Hematopoietic multipotent progenitor cell treated with erythropoietin and hydrocortisone succinate and interleukin-3 and kit ligand, for 8 days (in vitro differentiated cells): ENCODE results near the gene FBXO44.

Experiments
- DNase-seq: peaks from one replicate; pipeline ENCODE4 v3.0.0-alpha.2; 2015

FBXO44 gene

DNA sequence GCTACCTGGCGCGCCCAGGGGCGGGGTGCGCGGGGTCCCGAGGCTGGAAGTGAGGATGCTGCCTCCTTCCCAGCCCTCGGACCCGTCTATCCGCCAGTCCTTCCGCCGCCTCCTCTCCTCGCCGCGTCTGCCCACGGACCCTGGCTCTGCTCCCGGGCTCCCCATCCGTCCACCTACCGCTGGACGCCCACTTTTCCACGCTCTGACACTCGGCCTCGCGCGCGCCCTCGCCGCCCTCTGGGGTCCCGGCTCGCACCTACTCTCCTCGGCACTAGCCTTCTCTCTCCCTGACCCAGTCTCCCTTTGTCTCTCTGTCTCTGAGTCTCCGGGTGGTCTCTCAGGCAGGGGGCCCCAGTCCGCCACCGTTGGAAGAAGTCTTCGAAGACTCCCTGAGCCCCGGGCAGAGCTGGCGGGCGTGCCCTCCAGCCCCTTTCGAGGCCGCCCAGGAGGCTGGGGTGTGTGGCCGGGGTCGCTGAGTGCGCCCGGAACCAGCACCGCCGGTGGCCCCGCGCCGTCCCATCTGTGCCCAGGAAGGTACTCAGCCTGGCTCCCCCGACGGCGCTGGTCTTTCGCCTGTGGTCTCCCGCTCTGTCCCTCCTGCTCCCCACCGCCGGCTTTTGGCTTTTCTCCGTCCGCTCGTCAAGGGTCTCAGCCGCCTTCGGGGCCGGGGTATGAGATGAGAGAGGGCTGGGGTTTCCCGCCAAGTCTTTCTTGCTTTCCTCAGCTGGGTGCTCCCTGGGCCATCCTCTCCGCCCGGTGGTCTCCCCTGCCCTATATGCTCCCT is 37.4 kb downstream of the FBXO44 start:
- no peak for DNase-seq

DNA sequence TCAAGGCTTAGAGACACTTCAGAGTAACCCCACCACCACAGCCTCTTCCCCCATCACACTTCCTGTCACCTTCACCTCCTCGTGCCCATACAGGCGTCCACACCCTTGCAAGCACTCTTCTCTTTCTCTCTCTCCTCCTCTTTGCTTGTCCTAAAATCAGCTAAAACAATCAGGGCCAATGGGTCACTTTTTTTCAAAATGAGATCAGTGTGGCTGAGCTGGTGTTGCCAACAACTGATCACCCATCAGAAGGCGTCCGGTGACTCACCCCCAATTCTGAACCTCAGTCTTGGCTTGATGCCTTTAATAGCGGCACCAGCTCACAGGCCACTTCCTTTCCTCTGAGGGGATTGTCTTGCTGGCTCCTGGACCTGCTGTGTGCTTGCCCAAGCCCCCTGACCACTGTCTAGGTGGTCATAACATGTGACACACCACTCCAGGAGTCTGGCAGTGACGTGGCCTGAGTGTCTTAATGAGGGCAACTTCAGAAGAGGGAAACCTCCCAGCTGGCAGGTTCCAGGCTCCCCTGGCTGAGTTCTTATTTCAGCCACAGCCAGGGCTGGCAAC is 38.4 kb downstream of the FBXO44 start:
- peak; percentile 73 for DNase-seq

DNA sequence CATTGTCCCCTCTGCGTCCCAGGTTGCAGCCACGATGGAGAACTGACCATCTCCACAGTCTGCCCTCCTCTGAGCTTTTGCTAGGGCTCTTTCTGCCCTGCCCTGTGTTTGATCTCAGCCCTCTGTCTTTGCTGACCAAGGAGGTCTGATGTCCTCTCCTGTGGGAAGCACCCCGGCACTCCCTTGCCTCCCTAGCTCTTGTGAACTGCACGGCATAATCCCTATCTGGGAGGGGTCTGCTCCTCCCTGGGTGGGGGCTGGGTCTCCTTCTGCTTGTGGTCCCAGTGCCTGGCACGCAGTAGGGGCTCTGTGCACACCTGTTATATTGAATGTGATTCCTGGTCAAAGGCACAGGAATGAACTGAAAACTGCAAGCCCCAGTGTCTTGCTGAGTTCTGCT is 39.2 kb downstream of the FBXO44 start:
- no peak for DNase-seq

DNA sequence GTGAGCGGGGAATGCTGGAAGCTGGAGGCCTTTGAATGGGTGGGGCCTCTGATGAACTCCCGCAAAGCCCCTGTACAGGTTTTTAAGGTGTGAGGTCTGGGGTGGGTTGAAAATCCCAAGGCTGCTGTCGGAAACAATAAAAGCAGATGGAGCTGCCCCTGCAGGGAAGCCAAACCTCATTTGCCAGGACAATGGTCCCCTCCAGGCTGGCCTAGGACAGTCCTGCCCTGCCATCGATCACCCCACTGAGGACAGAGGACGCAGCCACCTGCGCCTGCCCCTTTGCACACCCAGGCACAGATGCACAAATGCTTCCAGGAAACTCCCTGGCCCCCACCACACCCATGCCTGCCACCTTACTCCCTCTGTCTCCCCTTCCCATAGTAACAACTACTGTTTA is 41.2 kb downstream of the FBXO44 start:
- no peak for DNase-seq

DNA sequence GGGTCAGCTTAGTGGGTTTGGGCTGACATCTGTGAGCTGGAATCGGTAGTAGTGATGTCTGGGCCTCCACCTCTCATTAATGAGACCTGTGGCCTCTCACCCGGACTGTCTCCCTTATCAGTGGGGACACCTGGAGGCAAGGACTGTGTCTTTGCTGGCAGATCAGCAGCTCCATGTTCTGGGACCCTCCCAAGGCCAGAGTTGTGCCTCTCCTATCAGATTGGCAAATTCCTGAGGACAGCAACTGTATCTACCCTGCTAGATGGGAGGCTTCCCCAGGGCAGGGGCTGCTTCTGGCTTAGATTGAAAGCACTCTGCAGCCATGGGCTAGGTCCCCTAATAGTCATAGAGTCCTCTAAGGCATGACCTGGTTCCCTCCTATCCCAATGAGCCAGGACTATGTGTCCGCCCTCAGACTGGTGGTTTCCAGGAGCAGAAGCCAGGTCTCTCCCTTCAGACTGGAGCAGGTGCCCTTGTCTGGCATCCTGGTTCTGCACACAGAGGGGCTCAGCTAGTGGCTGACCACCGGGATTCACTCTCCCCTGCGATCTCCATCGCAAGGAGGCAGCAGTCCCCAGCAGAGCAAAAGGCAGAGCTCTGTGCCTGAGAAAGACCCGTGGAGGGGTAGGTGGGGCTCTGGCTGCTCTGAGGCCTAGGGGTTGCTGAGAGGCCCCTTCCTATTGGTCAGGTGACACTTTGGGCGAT is 42.7 kb downstream of the FBXO44 start:
- DNase-seq = peak; percentile 92

DNA sequence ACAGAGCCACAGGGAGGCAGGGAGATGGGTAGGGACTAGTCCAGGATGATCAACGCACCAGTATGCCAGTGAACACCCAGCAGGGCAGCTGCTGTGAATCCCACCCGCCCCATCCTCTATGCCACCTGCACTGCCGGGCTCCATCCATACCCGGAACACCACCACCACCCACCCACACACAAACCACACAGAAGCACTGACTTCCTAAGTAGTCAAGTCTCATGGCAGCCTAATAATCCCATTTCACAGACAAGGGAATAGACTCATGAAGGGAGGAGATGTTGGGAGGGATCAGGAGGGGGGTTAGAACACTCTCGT is 43.2 kb downstream of the FBXO44 start:
- DNase-seq = no peak

DNA sequence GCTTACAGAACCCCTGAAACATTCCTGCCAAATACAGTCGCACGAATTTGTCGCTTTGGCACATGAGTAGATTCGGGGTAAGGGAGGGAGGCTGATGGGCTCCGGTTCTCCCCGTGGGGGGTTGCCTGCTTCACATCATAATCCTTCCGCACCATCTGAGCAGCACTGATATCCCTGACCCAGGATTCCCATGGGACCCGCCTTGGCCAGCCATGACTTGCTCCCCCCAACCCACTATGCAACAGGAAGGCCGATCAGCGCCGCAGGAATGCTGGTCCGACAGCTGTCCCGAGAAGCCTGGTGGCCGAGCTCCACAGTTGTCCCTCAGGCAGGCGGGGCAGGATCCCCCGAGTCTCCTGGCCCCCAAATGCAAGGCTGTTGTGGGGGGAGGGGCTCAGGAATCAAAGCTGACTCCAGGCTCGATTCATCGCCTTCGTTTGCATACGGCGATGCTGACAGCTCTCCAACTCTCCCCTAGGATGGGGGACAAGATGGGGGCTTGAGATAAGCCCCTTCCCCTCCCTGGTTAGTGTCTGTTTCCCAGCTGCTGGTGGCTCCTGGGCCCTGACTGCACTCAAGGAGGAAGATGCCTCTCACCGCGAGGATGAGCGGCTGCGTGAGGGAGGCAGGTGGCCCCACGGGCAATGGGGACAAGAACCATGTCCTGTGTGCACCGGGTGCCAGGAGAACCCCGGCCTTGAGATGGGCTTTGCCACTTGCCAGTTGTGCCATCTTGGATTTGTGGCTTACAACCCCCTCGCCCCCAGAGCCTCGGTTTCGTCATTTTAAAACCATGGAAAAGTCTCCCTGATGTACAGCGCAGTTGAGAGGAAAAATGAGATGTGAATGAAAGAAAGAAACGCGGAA is 46.2 kb downstream of the FBXO44 start:
- no peak for DNase-seq

DNA sequence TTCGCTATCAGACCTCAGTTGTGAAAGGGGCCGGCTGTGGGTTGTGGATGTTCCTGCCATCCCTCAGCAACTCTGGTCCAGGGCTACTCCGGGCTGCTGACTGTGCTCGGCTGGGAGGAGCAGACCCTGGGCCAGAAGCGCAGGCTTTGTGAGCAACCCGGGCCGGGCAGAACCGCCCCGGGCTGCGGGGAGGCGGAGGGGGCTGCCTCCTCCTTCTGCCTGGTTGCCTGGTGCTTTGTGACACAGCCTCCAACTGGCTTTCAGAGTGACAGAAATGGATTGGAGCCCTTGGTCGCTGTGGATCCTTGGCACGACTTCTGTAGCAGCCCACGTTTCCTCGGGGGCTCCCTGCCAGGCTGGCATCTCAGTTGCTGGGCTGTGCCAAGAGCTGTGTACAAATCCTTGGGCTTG is 46.9 kb downstream of the FBXO44 start:
- no peak for DNase-seq

DNA sequence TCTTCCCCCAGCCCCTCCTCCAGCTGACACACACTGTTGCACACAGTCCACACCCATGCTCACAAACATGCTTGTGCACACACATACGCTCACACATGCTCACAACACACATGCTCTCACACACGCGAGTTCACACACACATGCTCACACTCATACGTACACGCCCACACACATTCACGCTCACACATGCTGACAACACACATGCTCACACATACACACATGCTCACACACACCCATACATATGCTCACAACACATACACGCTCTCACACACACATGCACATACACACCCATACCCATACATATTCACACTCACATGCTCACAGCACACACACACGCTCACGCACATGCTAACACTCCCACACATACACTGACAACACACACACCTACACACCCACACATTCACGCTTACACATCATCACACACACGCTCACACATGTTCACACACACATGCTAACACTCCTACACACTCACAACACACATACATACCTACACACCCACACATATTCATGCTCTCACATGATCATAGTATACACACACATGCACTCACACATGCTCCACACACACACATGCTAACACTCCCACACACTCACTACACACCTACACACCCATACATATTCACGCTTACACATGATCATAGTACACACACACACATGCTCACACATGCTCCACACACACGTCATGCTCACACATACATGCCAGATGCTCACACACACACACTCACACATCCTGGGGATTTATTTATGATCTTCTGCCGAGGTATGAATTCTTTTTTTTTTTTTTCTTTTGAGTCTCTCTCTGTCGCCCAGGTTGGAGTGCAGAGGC is 47.5 kb downstream of the FBXO44 start:
- DNase-seq = no peak

DNA sequence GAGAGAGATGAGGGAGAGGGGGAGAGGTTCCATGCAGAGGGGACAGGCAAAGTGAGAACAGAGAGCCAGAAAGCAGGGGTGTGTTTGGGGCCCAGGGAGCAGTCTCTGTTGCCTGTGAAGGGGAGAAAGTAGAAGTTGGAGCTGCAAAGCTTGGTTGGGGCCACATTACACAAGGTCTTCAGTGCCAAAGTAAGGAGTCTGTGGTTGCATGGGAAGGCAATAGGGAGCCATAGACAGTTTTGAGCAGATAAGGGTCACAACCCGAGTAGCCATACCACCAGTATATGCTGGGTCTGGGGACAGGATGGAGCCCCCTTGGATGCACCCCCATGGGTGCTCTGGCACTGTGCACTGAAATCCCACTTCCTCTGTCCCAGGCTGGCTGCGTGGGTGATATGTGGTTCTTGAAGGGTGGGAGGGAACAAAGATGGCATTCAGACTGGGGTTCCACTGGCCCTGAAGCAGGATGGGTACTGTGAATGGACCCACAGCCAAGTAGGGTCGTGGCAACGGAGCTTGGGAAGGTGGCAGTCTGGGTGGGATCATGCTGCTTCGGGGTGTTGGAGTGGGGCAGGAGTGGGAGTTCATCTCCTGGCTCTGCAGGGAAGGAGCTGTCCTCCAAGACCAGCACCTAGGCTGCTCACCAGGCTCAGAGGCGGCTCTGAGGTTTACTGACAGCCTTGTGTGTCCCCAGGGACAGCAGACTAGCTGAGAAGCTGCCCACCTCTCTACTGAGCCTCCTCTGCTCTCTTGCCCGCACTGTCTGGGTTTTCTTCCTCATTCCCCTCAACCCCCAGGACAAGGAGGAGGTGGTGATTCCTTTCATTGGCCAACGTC is 48.9 kb downstream of the FBXO44 start:
- DNase-seq = no peak

DNA sequence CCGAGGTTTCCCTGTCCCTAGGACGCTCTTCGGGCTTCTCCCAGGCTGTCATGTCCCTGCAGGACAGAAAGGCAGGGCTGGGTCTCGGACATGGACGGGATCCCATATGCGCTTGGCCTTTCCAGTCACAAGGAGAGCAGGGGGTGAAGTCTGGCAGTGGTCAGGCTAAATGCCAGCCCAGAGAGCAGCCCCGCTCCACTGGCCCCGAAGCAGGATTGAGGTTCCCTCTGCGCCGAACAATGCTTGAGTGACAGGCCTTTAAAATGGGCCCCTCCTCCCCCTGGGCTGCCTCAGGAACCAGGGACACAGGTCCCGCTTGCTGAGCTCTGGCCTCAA is 49.5 kb downstream of the FBXO44 start:
- no peak for DNase-seq

DNA sequence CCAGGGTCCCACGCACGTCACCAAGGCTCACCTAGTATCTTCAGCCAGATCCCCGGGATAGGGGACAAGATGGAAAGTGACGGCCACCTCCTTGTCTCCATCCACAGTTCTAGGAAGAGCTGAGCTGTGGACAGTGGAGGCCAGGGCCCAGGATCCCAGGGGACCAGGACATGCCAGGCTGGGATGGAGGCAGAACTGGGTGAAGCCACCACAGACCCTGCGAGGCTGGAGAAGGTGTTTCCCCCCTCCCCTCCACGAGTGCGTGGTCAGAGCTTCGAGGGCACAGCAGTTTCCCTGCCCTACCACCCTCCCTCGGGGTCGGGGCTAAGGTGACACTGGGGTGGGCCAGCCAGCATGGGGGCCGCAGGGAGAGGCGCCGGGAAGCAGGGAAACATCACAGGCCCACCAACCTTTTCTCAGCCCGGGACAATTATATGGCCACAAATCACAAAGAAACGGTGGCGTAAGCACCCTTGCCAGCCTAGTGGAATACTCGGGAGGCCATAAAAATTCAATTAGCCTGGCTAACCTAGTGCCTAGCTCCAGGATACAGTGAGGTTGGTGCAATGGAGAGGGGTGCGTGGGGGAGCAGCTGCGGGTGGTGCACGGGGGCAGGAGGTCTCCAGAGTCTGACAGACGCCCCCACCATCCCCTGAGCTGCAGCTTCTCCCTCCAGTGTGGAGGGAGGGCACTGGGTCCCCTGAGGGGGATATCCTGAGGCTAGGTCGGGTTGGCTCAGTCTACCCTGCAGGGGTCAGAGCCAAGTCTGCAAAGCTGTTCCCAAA is 50.2 kb downstream of the FBXO44 start:
- DNase-seq = no peak

DNA sequence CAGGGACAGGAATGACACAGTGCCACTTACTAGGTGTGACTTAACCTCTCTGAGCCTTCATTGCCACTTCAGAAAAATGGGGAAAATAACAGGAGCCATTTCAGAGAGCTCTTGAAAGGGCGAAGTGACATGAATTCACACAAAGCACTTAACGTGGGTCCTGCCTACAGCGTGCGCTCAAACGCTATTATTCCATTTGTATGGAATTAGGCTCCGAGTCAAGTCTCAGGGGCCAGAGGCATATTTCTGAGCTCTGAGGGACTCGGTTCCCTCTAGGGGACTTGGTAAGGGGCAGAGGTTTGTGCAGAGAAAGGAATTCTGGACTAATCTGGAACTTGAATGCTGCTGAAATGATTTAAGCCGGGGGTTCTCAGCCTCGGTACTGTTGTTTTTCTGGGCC is 50.9 kb downstream of the FBXO44 start:
- DNase-seq = no peak

DNA sequence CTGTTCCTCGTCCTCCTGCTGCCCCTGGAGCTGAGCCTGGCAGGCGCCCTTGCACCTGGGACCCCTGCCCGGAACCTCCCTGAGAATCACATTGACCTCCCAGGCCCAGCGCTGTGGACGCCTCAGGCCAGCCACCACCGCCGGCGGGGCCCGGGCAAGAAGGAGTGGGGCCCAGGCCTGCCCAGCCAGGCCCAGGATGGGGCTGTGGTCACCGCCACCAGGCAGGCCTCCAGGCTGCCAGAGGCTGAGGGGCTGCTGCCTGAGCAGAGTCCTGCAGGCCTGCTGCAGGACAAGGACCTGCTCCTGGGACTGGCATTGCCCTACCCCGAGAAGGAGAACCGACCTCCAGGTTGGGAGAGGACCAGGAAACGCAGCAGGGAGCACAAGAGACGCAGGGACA is 51.6 kb downstream of the FBXO44 start:
- DNase-seq = no peak

DNA sequence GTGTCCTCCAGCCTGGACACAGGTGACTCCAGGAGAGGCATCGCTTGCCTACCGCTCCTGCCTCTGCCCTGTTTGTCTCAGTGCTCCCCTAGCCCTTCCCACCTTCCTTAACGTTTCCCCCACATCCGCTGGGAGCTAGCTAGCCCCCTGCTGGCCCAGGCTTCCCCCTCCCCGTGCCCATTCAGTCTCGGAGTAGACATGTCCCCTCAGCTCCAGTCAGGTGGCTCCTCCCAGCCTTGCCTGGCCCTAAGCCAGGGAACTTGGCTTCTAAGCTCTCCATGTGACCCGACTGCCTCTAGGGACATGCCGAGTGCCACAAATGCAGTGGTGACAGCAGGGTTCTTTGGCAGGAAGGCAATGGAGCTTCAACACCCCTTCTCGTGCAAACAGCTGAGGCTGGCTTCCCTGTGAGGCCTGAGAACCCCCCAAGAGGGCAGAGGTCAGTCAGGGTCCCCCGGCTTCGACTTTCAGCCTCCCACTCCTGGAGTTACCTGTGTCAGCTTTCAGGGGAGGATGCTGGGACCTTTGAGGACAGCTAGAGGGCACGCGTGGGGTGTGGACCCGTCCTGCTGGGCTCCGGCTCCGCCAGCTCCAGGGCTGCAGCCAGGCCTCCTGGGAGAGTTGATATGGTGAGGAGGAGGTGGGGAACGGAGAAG is 53.1 kb downstream of the FBXO44 start:
- DNase-seq = peak; percentile 89

DNA sequence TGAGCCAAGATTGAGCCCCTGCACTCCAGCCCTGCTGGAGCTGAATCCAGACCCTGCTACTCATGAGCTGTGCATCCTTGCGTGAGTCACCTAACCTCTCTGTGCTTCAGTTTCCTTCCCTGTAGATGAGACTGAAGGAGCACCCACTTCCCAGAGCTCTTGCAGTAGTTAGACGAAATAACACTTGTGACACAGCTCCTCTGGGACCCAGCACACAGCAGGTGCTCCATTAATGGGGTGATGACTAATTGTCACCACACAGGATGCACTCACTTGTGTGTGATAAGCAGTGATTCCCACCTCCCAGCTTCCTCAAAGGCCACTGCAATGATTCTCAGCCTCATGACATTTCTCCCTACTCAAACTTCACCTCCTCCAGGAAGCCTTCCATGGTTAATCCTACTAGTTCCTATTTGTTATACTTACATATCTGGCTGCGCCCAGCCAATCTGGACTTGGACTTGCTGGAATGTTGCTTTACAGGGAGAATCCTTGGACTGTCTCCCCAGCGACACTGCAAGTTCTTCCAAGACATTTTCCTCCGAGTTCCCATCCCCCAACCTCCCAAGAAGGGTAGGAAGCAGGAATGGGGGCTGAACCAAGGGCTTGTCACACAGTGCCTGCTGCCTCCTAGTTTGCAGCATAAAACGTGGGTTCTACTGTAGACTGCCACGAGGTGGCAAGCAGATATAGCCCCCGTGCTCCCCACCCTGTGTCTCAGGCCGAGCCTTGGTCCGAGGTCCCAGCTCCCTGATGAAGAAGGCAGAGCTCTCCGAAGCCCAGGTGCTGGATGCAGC is 54.1 kb downstream of the FBXO44 start:
- no peak for DNase-seq

DNA sequence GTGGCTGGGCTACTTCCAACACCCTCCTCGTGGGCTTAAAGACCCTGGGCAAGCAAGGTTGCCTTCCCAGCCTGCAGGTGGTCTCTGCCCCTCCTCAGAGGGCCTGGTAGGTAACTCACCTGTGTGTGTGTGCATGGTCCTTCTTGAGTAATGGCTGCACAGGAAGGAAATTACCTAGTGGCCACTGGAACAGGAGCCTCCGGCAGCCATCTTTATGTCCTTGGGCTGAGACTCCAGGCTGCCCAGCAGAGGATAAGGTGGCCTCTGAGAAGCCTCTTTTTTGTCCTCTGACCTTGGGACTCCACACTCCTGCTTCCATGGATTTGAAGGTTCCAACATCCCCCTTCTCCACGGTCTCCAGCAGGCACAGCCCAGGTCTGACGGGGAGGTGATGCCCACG is 56.8 kb downstream of the FBXO44 start:
- DNase-seq = no peak

DNA sequence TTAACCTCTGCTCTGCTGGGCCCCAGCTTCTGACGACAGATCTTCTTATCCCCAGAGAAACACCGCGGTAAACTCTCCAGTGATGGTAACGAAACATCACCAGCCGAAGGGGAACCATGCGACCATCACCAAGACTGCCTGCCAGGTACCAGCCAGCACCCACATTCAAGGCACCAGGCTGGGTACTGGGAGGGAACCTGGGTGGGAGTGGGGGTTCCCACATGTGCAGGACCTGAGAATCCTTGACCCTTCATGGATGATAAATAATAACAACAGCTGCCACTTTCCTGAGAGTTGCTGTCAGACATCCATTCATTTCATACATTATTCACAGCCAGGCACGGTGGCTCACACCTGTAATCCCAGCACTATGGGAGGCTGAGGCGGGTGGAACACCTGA is 57.6 kb downstream of the FBXO44 start:
- DNase-seq = no peak
